Measurements from ENCODE around the gene PCSK5. TPM values are rescaled to one million over a fixed set of nuclear protein-coding genes. Genes with fewer than 3 reads are reported as not detected.

PCSK5 gene
- total RNA-seq, 1 experiment from 2014 or later = 2.1 TPM

- peak; percentile 9 for DNase-seq (ENCODE audit: low read depth)
Measured at GRCh38 chr9:76231001-76231400, 340.5 kb downstream of the PCSK5 start.

DNA sequence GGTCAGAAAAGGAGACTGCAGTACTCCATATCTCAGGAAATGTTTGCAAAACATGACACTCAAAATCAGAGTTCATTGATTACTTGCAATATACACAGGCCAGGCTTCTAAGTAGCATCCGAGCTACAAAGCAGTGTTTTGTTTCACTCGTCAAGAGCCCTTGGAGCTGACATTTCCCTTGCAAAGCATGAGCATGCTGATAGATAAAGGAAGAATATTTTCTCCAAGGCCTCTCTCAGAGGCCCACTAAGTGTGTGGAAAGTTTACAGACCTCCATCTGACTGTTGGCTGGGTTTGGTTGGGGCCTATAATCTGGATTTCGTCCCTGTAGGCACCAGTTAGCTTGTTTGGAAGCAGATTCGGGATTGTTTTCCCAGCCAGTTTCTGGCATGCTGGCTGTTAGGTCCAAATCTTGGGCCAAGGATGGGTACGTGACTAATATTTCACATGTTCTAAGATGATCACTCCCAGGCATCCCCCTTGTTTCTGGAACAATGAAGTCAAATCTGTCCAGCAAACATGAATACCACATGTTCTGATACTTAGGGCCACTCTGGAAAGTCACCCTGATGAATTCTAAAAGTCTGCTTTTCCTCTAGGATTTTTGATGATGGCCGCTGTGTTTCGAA, 342.5 kb downstream of the PCSK5 start:
- no peak for DNase-seq (ENCODE audit: low read depth)

DNA sequence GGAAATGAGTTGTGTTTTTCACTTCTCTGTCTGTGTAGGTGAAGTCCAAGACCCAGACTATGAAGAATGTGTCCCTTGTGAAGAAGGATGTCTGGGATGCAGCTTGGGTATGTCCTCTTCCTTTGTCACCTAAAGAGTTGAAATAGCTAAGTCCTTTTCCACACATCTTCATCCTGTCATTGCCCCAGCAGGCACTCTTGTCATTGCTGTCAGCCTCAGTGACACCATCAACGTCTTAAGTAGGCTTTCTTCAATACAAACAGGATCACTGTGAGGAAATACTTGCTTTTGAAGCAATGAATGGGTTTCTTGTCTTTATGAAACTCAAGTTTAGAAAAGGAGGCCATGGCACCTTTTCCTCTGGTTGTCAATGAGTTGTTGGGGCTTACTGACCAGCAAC, 350.1 kb downstream of the PCSK5 start:
- no peak for DNase-seq (ENCODE audit: low read depth)

DNA sequence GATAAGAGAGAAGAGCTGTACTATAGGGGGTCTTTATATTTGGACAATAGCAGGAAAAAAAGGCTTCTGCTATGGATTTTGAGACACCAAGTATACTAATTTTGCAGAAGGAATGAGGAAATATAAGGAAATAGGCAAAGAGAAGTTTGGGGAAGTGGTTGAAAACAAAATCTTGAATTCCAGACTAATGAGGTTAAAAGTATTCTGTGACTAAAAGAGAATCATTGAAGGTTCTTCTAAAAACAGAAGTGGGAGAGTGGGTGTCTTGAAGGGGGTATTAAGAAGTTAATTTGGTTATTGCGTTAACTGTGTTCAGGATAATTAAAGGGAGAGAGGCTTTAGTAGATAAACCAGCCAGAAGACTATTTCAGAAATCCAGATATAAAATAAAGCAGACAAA, 355.0 kb downstream of the PCSK5 start:
- no peak for DNase-seq (ENCODE audit: low read depth)

DNA sequence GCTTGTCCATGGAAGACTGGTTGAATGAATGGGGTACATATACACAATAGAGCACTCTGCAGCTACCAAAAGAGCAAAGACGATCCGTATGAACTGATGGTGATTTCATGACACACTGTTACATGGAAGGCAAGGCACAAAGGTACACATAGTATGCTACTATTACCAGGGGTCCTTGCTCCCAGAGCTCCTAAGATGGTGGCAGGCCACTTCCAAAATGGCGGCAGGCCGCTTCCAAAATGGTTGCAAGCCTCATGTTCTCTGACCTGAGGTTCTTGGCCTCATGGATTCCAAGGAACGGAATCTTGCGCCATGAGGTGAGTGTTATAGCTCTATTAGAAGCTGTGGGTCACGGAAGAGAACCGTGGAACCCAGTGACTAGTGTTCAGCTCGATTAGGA, 356.2 kb downstream of the PCSK5 start:
- no peak for DNase-seq (ENCODE audit: low read depth)

DNA sequence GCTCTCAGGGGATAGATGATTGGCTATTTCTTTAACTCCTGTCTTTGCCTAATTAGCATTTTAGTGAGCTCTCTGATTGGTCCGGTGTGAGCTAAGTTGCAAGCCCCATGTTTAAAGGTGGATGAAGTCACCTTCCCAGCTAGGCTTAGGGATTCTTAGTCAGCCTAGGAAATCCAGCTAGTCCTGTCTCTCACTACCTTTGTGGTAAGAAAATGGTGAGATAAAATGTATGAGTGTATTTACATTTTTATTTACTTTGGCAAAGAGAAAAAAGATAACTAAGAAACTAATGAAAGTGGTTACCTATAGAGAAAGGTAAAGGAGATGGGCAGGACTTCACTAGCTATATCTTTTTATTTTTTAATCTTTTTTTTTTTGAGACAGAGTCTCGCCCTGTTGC, 357.0 kb downstream of the PCSK5 start:
- DNase-seq (ENCODE audit: low read depth) = no peak

- DNase-seq (ENCODE audit: low read depth) = no peak
Measured at GRCh38 chr9:76249309-76249708, 358.8 kb downstream of the PCSK5 start.

GRCh38 chr9:76255781-76256455, 365.4 kb downstream of the PCSK5 start:
- DNase-seq (ENCODE audit: low read depth) = peak; percentile 42

DNA sequence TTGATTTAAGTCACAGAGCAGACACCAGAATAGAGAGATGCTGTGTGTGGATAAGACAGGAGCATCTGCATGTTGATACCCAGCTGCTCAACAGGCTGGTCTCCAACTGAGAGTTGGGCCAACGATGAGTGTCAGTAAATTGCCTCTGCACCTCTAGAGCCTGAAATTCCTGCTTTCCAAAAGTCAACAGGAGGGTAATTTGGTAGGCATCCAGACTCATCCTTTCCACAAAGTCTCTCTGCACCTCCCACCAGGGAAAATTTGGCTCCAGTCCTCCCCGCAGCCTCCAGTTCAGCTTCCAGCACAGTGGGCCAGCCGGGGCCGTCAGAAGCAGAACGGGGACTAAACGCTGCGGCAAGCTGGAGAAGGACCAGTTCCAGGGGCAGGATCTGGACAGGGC, 366.8 kb downstream of the PCSK5 start:
- no peak for DNase-seq (ENCODE audit: low read depth)

DNA sequence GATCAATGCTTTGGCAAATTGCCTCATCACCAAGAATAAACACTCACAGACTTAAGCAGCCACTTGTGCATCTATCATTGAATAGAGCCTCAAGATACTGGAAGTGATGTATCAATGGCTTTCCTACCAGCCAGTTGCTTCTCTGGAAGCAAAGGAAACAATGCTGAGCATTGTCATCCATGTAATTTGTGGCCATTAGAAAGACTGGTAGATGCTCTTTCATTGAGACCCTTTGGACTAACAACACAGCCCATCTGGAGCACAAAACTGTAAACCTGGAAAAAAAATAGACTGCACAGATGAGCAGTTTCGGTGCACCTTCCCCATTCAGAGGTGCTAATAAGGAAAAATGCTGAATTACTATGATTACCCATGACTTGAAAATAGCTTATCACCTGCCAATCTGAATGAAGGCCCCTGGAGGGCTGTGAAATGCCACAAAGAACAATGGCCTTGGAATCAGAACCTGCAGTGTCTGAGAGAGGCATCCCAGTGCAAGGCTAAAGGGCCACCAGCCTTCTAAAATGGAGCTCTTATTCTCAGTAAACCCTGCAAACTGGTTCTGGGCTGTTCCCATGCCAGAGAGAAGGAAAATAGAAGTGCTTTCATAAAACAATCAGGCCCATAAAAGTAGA, 376.3 kb downstream of the PCSK5 start:
- DNase-seq (ENCODE audit: low read depth) = no peak

DNA sequence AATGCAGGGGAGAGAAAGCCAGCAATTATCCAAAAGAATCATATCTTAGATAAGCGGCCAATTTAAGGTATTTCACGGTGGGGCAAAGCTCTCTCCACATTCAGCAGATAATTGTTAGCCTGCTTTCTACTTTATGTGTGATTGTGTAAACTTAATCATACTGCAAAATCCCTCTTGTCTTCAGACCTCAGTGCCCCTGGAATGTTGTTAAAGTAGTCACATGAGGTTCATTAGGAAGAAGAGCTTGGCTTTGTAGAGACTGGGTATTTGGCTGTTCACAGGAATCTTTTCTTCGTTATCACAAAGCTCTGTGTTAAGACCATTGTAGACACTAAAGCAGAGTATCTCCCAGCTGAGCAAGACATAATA, 376.8 kb downstream of the PCSK5 start:
- DNase-seq (ENCODE audit: low read depth) = no peak

GRCh38 chr9:76269789-76270188, 379.3 kb downstream of the PCSK5 start:
- DNase-seq (ENCODE audit: low read depth) = peak; percentile 26

DNA sequence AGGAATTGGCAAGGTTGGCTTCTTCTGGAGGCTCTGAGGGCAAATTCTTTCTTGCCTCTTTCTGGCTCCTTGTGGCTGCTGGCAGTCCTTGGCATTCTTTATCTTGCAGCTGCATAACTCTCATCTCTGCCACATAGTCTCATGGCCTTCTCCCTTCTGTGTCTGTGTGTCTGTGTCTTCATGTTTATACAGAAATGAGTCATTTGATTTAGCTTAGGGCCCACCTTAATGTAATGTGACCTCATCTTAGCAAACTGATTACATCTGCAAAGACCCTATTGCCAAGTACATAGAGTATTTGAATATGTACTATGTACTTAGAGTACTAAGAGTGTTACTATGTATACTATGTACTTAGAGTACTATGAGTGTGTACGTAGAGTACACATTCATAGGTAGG, 381.3 kb downstream of the PCSK5 start:
- no peak for DNase-seq (ENCODE audit: low read depth)

DNA sequence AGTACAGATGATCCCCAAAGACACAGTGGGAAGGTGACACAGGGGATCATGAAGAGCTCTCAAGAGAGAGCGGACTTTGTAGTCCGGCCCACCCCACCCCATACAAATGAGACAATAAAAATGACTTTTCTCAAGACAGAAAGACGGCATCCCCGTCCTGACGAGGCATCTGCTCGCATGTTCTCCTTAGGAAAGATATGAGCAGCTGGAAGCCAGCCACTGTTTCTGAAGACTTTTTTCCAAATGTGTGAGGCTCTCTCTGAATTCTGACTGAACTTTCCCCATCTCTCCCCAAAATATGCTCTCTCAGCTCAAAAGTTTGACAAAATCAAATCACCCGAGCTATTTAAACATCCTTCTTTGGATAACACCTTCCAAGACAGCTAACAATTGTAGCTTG, 398.6 kb downstream of the PCSK5 start:
- no peak for DNase-seq (ENCODE audit: low read depth)

DNA sequence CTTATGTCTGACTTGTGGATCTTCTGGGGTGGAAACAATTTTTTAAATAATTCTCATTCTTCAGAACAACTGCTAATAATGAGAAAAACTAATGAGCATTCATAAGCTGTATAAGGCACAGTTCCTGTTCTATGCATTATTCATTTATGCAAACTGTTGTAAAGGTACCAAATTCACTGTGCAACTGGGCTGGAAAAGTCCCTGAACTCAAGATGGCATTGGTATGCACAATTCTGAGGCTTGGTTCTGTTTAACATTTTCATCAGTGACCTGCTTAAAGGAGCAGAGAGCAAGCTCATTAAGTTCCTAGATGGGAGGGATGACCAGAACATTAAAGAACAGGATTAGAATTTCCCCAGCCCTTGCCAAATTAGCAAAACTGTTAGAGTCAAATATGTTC, 399.2 kb downstream of the PCSK5 start:
- DNase-seq (ENCODE audit: low read depth) = no peak

DNA sequence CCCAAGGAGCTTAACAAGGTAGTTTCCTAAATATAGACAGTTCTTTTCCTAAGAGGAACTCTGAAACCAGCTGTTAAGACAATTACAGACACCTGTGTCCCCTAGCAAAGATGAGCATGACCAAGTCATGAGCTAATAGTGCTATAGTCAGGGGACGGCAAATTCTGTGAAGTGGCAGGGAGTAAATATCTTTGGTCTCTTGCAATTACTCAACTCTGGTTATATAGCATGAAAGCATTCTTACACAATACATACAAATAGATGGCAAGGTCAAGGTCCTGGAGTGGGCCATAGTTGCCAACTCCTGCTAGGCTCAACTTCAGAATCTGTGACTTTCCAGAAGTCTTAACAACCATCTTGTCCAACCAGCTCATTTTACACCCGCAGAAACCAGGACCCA, 400.1 kb downstream of the PCSK5 start:
- DNase-seq (ENCODE audit: low read depth) = no peak

GRCh38 chr9:76292246-76292645, 401.8 kb downstream of the PCSK5 start:
- no peak for DNase-seq (ENCODE audit: low read depth)

DNA sequence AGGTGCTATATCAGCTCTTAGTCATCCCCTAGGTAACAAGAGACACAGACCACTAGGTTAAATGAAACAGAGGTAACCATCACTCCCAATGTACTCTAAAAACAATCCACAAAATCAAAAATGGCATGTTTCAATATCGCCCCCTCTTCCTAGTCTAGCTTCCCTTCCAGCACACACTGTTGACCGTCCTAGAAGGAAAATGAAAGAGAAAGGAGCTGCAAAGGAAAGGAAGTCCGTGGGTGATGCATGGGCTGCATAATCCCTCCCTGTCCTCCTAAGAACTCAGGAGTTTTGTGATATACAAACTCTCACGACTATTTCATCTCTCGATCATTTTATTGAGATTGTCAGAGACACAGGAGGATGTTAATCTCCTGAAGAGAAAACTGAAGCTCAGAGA, 402.2 kb downstream of the PCSK5 start:
- peak; percentile 18 for DNase-seq (ENCODE audit: low read depth)

DNA sequence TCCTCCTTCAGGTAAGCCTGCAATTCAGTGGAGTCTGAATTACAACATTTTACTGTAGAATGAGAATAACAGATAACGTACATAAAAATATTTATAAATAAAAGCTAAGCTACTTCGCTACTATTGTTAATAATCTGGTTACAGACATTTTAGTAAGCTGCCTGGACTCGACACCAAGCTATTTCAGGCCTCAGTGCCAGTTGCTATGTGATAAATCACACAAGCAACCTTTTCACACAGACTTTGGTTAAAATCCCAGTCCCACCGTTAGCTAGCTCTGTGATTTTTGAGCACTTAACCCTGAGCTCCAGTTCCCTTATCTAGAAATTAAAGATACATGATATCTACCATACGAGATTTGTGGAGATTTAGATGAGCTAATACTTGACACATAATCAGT, 403.8 kb downstream of the PCSK5 start:
- no peak for DNase-seq (ENCODE audit: low read depth)

DNA sequence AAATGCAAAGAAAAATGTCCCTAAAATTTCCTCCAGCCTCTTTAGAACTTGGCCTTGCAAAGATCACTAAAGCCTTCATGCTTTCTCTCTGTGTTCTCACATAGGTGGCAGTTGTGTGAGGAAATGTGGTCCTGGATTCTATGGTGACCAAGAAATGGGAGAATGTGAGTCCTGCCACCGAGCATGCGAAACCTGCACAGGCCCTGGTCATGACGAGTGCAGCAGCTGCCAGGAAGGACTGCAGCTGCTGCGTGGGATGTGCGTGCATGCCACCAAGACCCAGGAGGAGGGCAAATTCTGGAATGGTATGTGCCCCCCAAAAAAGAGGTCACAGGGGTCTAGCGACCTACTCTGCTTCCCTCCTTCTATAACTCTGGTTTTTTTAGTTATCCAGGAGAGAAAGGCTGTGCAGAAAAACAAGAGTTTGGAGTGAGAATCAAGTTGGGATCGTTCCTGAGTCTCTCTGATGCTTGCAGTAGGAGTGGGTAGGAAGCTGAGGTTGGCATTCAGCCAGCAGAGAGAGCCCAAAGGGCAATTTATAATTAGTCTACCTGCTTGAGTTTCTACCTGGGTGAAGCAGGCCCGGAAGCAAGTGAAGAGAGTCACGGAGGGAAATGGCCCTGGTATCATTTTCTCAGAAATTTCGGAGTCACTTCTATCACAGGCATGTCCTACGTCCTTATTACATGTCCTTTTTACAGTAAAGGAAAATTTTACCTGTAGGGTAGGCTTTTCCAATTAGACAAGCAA, 406.3 kb downstream of the PCSK5 start:
- DNase-seq (ENCODE audit: low read depth) = no peak

- peak; percentile 41 for DNase-seq (ENCODE audit: low read depth)
Measured at GRCh38 chr9:76297721-76298239, 407.3 kb downstream of the PCSK5 start.

DNA sequence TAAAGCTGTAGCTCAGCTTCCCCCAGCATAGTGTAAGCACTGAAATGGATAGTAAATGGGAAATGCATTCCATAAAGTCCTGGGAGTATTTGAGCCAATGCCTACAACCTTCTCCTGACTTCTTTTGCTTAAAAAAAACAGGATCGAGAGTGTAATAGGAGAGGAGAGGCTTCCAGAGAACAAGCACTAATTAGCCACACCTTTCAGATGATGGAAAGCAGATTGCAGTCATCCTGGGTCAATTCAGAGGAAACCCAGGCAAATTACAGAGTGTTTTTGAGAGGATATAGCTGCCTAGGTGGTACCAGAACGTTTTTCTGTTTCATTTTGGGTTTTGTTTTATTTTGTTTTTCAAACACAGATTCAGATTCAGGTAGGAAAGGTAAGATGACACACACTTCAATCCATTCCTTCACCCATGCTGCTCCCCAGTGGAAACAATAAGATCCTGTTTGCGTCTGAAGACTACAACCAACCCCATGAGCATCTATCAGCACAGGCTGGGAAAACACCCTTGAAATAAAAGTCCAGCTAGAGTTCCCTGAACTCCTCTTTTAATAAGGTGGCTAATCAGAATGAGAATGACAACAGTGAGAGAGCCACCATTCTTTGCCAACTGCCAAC, 408.2 kb downstream of the PCSK5 start:
- DNase-seq (ENCODE audit: low read depth) = no peak
